ENCODE measurements around the gene TEX38. TPM values are rescaled to one million over a fixed set of nuclear protein-coding genes. Genes with fewer than 3 reads are reported as not detected.

TEX38 gene
- total and polyA plus RNA-seq, 4 donors = not detected

GRCh38 chr1:46643368-46643775, 28.3 kb upstream of the TEX38 start:
- H3K27ac ChIP-seq (ENCODE audit: low read depth in 1 of 2, low read length in 2 of 2) = no peak overlapping the region

GRCh38 chr1:46645815-46646214, 25.8 kb upstream of the TEX38 start:
- H3K27ac ChIP-seq (ENCODE audit: low read depth in 1 of 2, low read length in 2 of 2) = no peak overlapping the region

More at GRCh38 chr1:46643368-46643775, 28.3 kb upstream of the TEX38 start:
- H3K9me3 ChIP-seq (ENCODE audit: control insufficient read depth in 4 of 4, low read length in 3 of 4) = no peaks in the 10 kb centered on the region
- TF ChIP-seq EGR1 (IDR thresholded peaks at IDR 0.05; ENCODE audit: low read depth in 2 of 2) (no peak), HNF4A (conservative IDR thresholded peaks at IDR 0.05) (no peak), YY1 (IDR thresholded peaks at IDR 0.05) (peak; percentile 84), HNF4G (IDR thresholded peaks at IDR 0.05) (no peak), RXRA (IDR thresholded peaks at IDR 0.05) (peak in 1 of 2 donors; percentile 23), TAF1 (conservative IDR thresholded peaks at IDR 0.05) (no peak), JUND (IDR thresholded peaks at IDR 0.05) (no peak), RAD21 (IDR thresholded peaks at IDR 0.05) (no peak), MAX (IDR thresholded peaks at IDR 0.05) (no peak)
- TF ChIP-seq, protein P1, sequence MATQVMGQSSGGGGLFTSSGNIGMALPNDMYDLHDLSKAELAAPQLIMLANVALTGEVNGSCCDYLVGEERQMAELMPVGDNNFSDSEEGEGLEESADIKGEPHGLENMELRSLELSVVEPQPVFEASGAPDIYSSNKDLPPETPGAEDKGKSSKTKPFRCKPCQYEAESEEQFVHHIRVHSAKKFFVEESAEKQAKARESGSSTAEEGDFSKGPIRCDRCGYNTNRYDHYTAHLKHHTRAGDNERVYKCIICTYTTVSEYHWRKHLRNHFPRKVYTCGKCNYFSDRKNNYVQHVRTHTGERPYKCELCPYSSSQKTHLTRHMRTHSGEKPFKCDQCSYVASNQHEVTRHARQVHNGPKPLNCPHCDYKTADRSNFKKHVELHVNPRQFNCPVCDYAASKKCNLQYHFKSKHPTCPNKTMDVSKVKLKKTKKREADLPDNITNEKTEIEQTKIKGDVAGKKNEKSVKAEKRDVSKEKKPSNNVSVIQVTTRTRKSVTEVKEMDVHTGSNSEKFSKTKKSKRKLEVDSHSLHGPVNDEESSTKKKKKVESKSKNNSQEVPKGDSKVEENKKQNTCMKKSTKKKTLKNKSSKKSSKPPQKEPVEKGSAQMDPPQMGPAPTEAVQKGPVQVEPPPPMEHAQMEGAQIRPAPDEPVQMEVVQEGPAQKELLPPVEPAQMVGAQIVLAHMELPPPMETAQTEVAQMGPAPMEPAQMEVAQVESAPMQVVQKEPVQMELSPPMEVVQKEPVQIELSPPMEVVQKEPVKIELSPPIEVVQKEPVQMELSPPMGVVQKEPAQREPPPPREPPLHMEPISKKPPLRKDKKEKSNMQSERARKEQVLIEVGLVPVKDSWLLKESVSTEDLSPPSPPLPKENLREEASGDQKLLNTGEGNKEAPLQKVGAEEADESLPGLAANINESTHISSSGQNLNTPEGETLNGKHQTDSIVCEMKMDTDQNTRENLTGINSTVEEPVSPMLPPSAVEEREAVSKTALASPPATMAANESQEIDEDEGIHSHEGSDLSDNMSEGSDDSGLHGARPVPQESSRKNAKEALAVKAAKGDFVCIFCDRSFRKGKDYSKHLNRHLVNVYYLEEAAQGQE (IDR thresholded peaks at IDR 0.05) = no peak
- H3K9ac ChIP-seq (ENCODE audit: low read depth in 1 of 2, low read length in 2 of 2) = no peak overlapping the region
- peaks cover 0 to 11% (median 0%) of the 10 kb centered on the region in 4 donors for H3K36me3 ChIP-seq (ENCODE audit: control insufficient read depth in 4 of 4, insufficient read depth in 3 of 4, low read depth in 1 of 4, low read length in 3 of 4)
- no peak overlapping the region for H3K4me3 ChIP-seq (ENCODE audit: low read depth in 1 of 3, low read length in 3 of 3)
- H3K27me3 ChIP-seq (ENCODE audit: control insufficient read depth in 4 of 4, insufficient read depth in 4 of 4, low read length in 3 of 4) = no peaks in the 10 kb centered on the region
- no peak for DNase-seq (ENCODE audit: low spot score)
- peaks cover 0 to 7% (median 2%) of the 10 kb centered on the region in 4 donors for H3K4me1 ChIP-seq (ENCODE audit: control insufficient read depth in 4 of 4, insufficient read depth in 4 of 4, low read length in 3 of 4)

GRCh38 chr1:46646331-46646730, 25.3 kb upstream of the TEX38 start:
- DNase-seq (ENCODE audit: low spot score) = no peak
- Histone ChIP-seq H3K9ac (ENCODE audit: low read depth in 1 of 2, low read length in 2 of 2) (no peak overlapping the region), H3K27me3 (ENCODE audit: control insufficient read depth in 4 of 4, insufficient read depth in 4 of 4, low read length in 3 of 4) (no peaks in the 10 kb centered on the region), H3K36me3 (ENCODE audit: control insufficient read depth in 4 of 4, insufficient read depth in 3 of 4, low read depth in 1 of 4, low read length in 3 of 4) (peaks cover 0 to 20% (median 9%) of the 10 kb centered on the region in 4 donors), H3K27ac (ENCODE audit: low read depth in 1 of 2, low read length in 2 of 2) (no peak overlapping the region), H3K4me1 (ENCODE audit: control insufficient read depth in 4 of 4, insufficient read depth in 4 of 4, low read length in 3 of 4) (peaks cover 0 to 7% (median 0%) of the 10 kb centered on the region in 4 donors), H3K9me3 (ENCODE audit: control insufficient read depth in 4 of 4, low read length in 3 of 4) (no peaks in the 10 kb centered on the region), H3K4me3 (ENCODE audit: low read depth in 1 of 3, low read length in 3 of 3) (no peak overlapping the region)
- 94% methylated on average over 1 of the region's 1 CpG for WGBS
- TF ChIP-seq GABPA (IDR thresholded peaks at IDR 0.05 in 1 of 2, conservative IDR thresholded peaks at IDR 0.05 in 1 of 2) (no peak), RXRA (IDR thresholded peaks at IDR 0.05) (no peak)
- TF ChIP-seq, protein P1 (IDR thresholded peaks at IDR 0.05) = no peak

More at GRCh38 chr1:46645815-46646214, 25.8 kb upstream of the TEX38 start:
- no peak overlapping the region for H3K9ac ChIP-seq (ENCODE audit: low read depth in 1 of 2, low read length in 2 of 2)
- DNase-seq (ENCODE audit: low spot score) = no peak
- peaks cover 0 to 20% (median 9%) of the 10 kb centered on the region in 4 donors for H3K36me3 ChIP-seq (ENCODE audit: control insufficient read depth in 4 of 4, insufficient read depth in 3 of 4, low read depth in 1 of 4, low read length in 3 of 4)
- H3K4me3 ChIP-seq (ENCODE audit: low read depth in 1 of 3, low read length in 3 of 3) = no peak overlapping the region
- H3K9me3 ChIP-seq (ENCODE audit: control insufficient read depth in 4 of 4, low read length in 3 of 4) = no peaks in the 10 kb centered on the region
- WGBS = 96% methylated on average over 4 of the region's 4 CpGs
- TF ChIP-seq FOXA2 (IDR thresholded peaks at IDR 0.05) (no peak), NR2F2 (IDR thresholded peaks at IDR 0.05) (no peak)
- H3K27me3 ChIP-seq (ENCODE audit: control insufficient read depth in 4 of 4, insufficient read depth in 4 of 4, low read length in 3 of 4) = no peaks in the 10 kb centered on the region
- H3K4me1 ChIP-seq (ENCODE audit: control insufficient read depth in 4 of 4, insufficient read depth in 4 of 4, low read length in 3 of 4) = peaks cover 0 to 7% (median 0%) of the 10 kb centered on the region in 4 donors
